Heart right ventricle (tissue), 16 donors: ENCODE results near the gene SECISBP2. TPM values are rescaled to one million over a fixed set of nuclear protein-coding genes. Genes with fewer than 3 reads are reported as not detected.
A peak's percentile ranks its signal among the peaks of the same experiment; 100 is the strongest.

Experiments
- ATAC-seq, 8 donors: fragments of 200-7000 bp; cut with Tn5 transposase; one replicate each; pipeline ENCODE4 v1.9.1; 2020; ENCODE audit warnings: mild to moderate bottlenecking in 8 of 8, moderate library complexity in 8 of 8, moderate number of reproducible peaks in 1 of 8
- DNase-seq, 2 donors: peaks; one replicate each; pipeline ENCODE4 v3.0.0-alpha.2; 2020
- H3K27ac ChIP-seq, 10 donors: fragments of 200-600 bp; sonication (generic) in 2 of 10; one replicate each; pipeline versions ENCODE4 v1.5.0 to v1.8.0; 2020 to 2022; ENCODE audit warnings: mild to moderate bottlenecking in 3 of 10
- H3K27me3 ChIP-seq, 7 donors: fragments of 200-600 bp; one replicate each; pipeline ENCODE4 v1.8.0; 2021 to 2022; ENCODE audit warnings: mild to moderate bottlenecking in 2 of 7
- H3K36me3 ChIP-seq, 9 donors: fragments of 200-600 bp; sonication (generic) in 1 of 9; one replicate each; pipeline versions ENCODE4 v1.5.0 to v1.8.0; 2020 to 2022; ENCODE audit warnings: mild to moderate bottlenecking in 2 of 9
- H3K4me1 ChIP-seq, 9 donors: fragments of 200-600 bp; sonication (generic) in 1 of 9; one replicate each; pipeline versions ENCODE4 v1.5.0 to v1.8.0; 2020 to 2022; ENCODE audit warnings: mild to moderate bottlenecking in 4 of 9
- H3K4me3 ChIP-seq, 10 donors: fragments of 200-600 bp; sonication (generic) in 2 of 10; one replicate each; pipeline versions ENCODE4 v1.5.0 to v1.8.0; 2020 to 2022; ENCODE audit warnings: mild to moderate bottlenecking in 7 of 10, moderate library complexity in 2 of 10
- H3K9me3 ChIP-seq, 11 donors: fragments of 200-600 bp in 10 of 11; sonication (generic) in 2 of 11; one replicate each; pipeline versions ENCODE4 v1.5.0 to v1.8.0; 2013 to 2022; ENCODE audit warnings: mild to moderate bottlenecking in 2 of 11, control low read depth in 1 of 11, moderate library complexity in 1 of 11
- WGBS, 2 donors: extraction: QIAGEN DNeasy Blood & Tissue Kit; methylation state at CpG; one replicate each; pipeline ENCODE4 v1.1.7; 2013; ENCODE audit warnings: inconsistent platforms in 1 of 2; 5-methylcytosine and 5-hydroxymethylcytosine counted together
- intact Hi-C, 10 donors: fragments of 100-400 bp; cut with DNase I; formaldehyde crosslinking; loops; one replicate each; pipeline versions ENCODE4 v1.11.1 to v1.14.2; 2022
- polyA plus RNA-seq, 2 donors: library from polyadenylated mRNA; stranded (reverse); fragments of 200-250 nt; gene quantifications; one replicate each; pipeline ENCODE4 v1.2.3, GENCODE V29; 2013
- total RNA-seq, 10 donors: library from RNA; stranded (reverse); fragmentation: NEBNext Ultra II Directional in 3 of 10; extraction: Animal tissue kit (Norgen Biotek cat#: 25700) in 3 of 10; gene quantifications; one replicate each; pipeline versions ENCODE4 v1.2.1 to v1.2.4, GENCODE V29; 2021 to 2023
- TF ChIP-seq, protein P1 (sequence below), 9 donors: fragments of 200-600 bp; sonication (generic) in 2 of 9; IDR thresholded peaks; one replicate each; pipeline versions ENCODE4 v1.5.0 to v1.8.0; 2021 to 2022; ENCODE audit warnings: antibody characterized with exemption in 9 of 9, mild to moderate bottlenecking in 5 of 9, moderate library complexity in 1 of 9
- donor health status: Arrhythmogenic right ventricular cardiomyopathy.
- donor health status: ischemic (EF 13 %, LVEDD 7.1; RV severe dilation, severe dysfunction).
- donor health status: healthy with polysubstance abuse.
- donor health status: DM: no; HTN: yes; CAD: no.
- donor health status: DM: no; HTN: no; CAD: no.
- donor health status: ischemic (EF 25% LVEDD 6.9; RV normal size, moderate dysfunction).
- donor health status: ischemic (EF 25% LVEDD 5.7; RV mildly dilated, moderate dysfunction).
- donor health status: healthy.
- donor health status: DM: yes; HTN: yes; CAD: no.
- donor health status: Ischemic cardiomyopathy.
- donor health status: ischemic (EF 35%, LVEDD 5.7; RV mildly dilated, moderate dysfunction).
- donor health status: nonischemic (EF 11% LVEDD 7.7; RV severe dilation, severe dysfunction).
- donor health status: DM: yes; HTN: yes; CAD: no.
- donor health status: PGD.
- donor health status: ischemic (EF 29% LVEDD 5.4; RV normal size, mild dysfunction).
- donor health status: nonischemic (EF 23%, LVEDD 6.1; RV moderate dilation, normal function).

Gene SECISBP2
- total and polyA plus RNA-seq, 12 donors, result 13.9 to 20.1 (median 17.0) TPM

DNA sequence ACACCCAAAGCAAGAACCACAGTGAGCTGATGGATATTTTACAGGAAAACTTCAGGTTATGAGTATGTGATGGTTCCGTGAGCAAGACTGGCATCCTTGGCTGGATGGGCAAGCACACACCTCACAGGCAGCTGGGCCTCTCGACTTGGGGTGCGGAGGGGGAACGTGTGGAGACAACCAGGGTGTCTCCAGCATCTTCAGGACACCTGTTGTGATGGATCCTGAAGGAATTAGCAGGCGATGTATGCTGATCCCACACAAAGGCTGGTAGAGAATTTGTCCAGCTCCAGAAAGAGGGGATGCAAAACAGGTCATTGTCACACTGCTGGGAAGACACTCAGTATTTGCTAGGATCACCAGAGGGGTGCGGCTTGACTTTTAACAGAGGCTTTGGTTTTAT, 42.7 kb downstream of the SECISBP2 start:
- peak overlapping the region in 2 of 10 donors; percentile 20 to 79 for H3K27ac ChIP-seq
- WGBS, 2 donors, result 93 to 96% methylated on average over 6 of the region's 6 CpGs
- no peaks in the 10 kb centered on the region for H3K27me3 ChIP-seq
- H3K4me1 ChIP-seq, result peaks cover 5 to 28% (median 24%) of the 10 kb centered on the region in 9 donors
- no peak overlapping the region for H3K4me3 ChIP-seq
- H3K36me3 ChIP-seq, result peaks cover 0 to 80% (median 41%) of the 10 kb centered on the region in 9 donors
- no peaks in the 10 kb centered on the region for H3K9me3 ChIP-seq
- ATAC-seq (no peak), DNase-seq (no peak)
- intact Hi-C loops, result no loop called here
- TF ChIP-seq, protein P1, sequence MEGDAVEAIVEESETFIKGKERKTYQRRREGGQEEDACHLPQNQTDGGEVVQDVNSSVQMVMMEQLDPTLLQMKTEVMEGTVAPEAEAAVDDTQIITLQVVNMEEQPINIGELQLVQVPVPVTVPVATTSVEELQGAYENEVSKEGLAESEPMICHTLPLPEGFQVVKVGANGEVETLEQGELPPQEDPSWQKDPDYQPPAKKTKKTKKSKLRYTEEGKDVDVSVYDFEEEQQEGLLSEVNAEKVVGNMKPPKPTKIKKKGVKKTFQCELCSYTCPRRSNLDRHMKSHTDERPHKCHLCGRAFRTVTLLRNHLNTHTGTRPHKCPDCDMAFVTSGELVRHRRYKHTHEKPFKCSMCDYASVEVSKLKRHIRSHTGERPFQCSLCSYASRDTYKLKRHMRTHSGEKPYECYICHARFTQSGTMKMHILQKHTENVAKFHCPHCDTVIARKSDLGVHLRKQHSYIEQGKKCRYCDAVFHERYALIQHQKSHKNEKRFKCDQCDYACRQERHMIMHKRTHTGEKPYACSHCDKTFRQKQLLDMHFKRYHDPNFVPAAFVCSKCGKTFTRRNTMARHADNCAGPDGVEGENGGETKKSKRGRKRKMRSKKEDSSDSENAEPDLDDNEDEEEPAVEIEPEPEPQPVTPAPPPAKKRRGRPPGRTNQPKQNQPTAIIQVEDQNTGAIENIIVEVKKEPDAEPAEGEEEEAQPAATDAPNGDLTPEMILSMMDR (IDR thresholded peaks at IDR 0.05), result no peak

DNA sequence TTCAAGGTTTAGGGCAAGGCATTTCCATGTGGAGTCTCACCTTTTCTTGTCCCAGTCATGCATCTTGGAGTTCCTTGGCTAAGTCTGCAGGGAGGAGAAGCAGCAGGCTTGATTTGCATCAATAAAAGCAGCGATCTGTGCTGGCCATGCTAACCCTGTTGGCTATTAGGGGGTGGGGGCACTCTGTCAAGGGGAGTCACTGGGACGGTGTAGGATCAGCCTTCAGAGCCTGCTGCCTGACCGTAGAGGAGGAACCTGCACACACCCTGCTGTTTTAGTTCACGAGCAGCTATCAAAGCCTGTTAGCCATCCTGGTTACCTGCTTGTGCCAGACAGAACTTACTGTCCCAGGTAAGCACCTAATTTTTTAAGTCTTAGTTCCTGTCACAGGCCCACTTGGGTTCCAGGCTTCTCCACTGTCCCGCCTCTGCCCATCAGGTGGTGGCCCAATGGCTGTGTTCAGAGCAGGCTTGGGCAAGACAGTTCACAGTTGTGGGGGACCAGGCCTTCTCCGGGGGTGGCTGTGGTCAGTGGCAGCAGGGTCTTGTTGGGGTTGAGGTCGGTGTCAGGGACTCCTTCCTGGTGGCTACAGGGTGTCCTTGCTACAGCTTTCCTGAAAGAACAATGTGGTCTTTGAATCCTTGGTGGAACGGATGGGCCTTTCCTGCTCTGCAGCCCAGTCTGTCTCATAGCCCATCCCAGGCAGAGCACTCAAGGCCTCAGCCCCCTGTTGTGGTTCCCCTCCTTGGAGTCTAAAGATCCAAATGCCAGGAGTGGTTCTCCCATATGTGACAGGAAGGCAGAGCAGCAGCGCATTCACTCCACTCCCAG, 43.7 kb downstream of the SECISBP2 start:
- DNase-seq, result no peak
- Histone ChIP-seq H3K27ac (no peak overlapping the region), H3K27me3 (no peaks in the 10 kb centered on the region), H3K36me3 (peaks cover 0 to 70% (median 34%) of the 10 kb centered on the region in 9 donors), H3K4me3 (no peak overlapping the region), H3K9me3 (no peaks in the 10 kb centered on the region), H3K4me1 (peaks cover 5 to 28% (median 24%) of the 10 kb centered on the region in 9 donors)
- ATAC-seq, result no peak
- TF ChIP-seq, protein P1 (IDR thresholded peaks at IDR 0.05), result no peak
- intact Hi-C loops, result no loop called here
- WGBS, 2 donors, result 87 to 91% methylated on average over 9 of the region's 9 CpGs

DNA sequence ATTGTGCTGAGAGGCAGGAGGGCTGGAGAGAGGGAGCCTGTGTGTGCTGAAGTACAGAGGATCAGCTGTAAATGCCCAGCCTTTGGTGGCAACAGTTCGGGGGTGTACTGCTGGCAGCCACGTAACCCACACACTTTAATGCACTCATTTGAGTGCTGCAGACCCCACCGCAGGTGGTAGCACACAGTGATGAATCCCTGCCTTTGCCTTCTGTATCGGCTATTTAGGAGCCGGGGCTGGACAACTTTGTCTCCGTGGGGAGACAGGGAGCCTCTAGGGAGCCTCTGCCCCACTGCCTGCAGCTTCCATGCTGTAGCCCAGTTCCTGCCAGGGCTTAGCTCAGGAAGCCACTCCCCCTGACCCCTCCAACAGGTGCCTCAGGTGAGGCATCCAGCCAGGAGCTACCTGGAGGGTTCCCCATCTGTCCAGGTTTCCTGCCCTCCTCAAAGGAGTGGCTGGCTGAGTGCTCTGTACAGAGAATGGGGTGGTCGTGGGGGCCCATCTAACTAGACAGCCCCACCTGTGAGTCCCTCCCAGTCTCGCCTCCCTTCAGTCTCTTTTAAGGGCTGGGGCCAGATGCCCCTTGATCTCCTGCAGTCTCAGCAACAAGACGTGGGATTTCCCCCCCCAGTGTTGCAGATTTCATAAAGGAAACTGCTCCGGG, 44.5 kb downstream of the SECISBP2 start:
- no peak for DNase-seq
- H3K36me3 ChIP-seq, result peaks cover 0 to 63% (median 27%) of the 10 kb centered on the region in 9 donors
- H3K4me1 ChIP-seq, result peaks cover 5 to 28% (median 24%) of the 10 kb centered on the region in 9 donors
- H3K4me3 ChIP-seq, result no peak overlapping the region
- H3K9me3 ChIP-seq, result no peaks in the 10 kb centered on the region
- intact Hi-C loops, result no loop called here
- no peaks in the 10 kb centered on the region for H3K27me3 ChIP-seq
- H3K27ac ChIP-seq, result no peak overlapping the region
- TF ChIP-seq, protein P1 (IDR thresholded peaks at IDR 0.05), result no peak
- no peak for ATAC-seq
- WGBS, 2 donors, result 90 to 93% methylated on average over 10 of the region's 10 CpGs

DNA sequence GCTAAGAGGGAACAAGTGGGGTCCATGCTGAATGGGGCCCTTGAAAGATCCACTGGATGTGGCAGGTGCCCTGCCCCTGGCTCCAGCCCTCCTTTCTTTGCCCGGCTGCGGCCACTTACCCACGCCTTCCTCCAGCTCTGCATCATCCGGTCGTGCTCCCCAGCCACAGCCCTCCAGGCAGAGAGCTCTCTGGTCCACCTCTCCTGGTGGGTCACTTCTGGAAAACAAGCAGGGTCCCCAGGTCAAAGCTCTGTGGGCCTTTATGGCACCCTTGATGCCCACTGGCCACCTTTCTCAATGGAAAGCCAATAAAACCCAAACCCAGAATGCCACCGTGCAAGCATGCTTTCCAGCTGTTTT, 45.0 kb downstream of the SECISBP2 start:
- peaks cover 0 to 58% (median 22%) of the 10 kb centered on the region in 9 donors for H3K36me3 ChIP-seq
- no peaks in the 10 kb centered on the region for H3K9me3 ChIP-seq
- peaks cover 5 to 28% (median 24%) of the 10 kb centered on the region in 9 donors for H3K4me1 ChIP-seq
- ATAC-seq (no peak), DNase-seq (no peak)
- intact Hi-C loops, result no loop called here
- TF ChIP-seq, protein P1 (IDR thresholded peaks at IDR 0.05), result no peak
- H3K27me3 ChIP-seq, result no peaks in the 10 kb centered on the region
- no peak overlapping the region for H3K4me3 ChIP-seq
- WGBS, 2 donors, result 93 to 96% methylated on average over 6 of the region's 6 CpGs
- no peak overlapping the region for H3K27ac ChIP-seq
